CD4-positive, alpha-beta memory T cell (primary cell): ENCODE measurements around the gene RERE. TPM values are rescaled to one million over a fixed set of nuclear protein-coding genes. Genes with fewer than 3 reads are reported as not detected.

Experiments used
- CTCF ChIA-PET: fragments of 350-600 bp; sonication (Branson Sonifier 250); formaldehyde crosslinking; loops from one replicate; lab custom pipeline; 2021; ENCODE audit warnings: inconsistent platforms; ENCODE audit not compliant: partially characterized antibody; lab: Charles Lee
- POLR2A ChIA-PET: fragments of 350-600 bp; sonication (Branson Sonifier 250); formaldehyde crosslinking; loops from one replicate; lab custom pipeline; 2021; ENCODE audit not compliant: partially characterized antibody; lab: Charles Lee
- DNase-seq, 5 donors: peaks; one replicate each; pipeline versions ENCODE4 v3.0.0 to v3.0.0-alpha.2; 2020 to 2022; ENCODE audit warnings: mixed read lengths in 1 of 5
- H3K27ac ChIP-seq: one replicate; pipeline ENCODE4 v1.7.0; 2013; ENCODE audit warnings: low read depth, low read length
- H3K27me3 ChIP-seq: 2 replicates; pipeline ENCODE4 v1.7.0; 2013; ENCODE audit warnings: mild to moderate bottlenecking, low read length, moderate library complexity; ENCODE audit not compliant: insufficient read depth
- H3K36me3 ChIP-seq: 2 replicates; pipeline ENCODE4 v1.7.0; 2013; ENCODE audit warnings: mild to moderate bottlenecking, low read length, moderate library complexity; ENCODE audit not compliant: insufficient read depth
- H3K4me1 ChIP-seq: 2 replicates; pipeline ENCODE4 v1.7.0; 2013; ENCODE audit warnings: mild to moderate bottlenecking, low read length, moderate library complexity; ENCODE audit not compliant: insufficient read depth
- H3K4me3 ChIP-seq, 2 donors: one replicate each; pipeline ENCODE4 v1.7.0; 2013; ENCODE audit warnings: low read length in 2 of 2, mild to moderate bottlenecking in 1 of 2
- H3K9me3 ChIP-seq, 2 donors: one replicate each; pipeline ENCODE4 v1.7.0; 2013; ENCODE audit warnings: low read length in 2 of 2, control low read depth in 1 of 2; ENCODE audit not compliant: control insufficient read depth in 1 of 2
- H3K27ac Mint-ChIP-seq, 7 donors: one replicate each; pipeline ENCODE4 v1.8.0; 2020 to 2021; ENCODE audit warnings: mixed read lengths in 7 of 7, mild to moderate bottlenecking in 6 of 7, inconsistent platforms in 3 of 7, moderate library complexity in 3 of 7
- H3K27me3 Mint-ChIP-seq, 2 donors: one replicate each; pipeline ENCODE4 v1.8.0; 2020 to 2021; ENCODE audit warnings: mixed read lengths in 2 of 2
- H3K36me3 Mint-ChIP-seq, 2 donors: one replicate each; pipeline ENCODE4 v1.8.0; 2020 to 2021; ENCODE audit warnings: mixed read lengths in 2 of 2, inconsistent platforms in 1 of 2, mild to moderate bottlenecking in 1 of 2
- H3K4me1 Mint-ChIP-seq, 4 donors: one replicate each; pipeline ENCODE4 v1.8.0; 2020 to 2021; ENCODE audit warnings: mixed read lengths in 4 of 4, mild to moderate bottlenecking in 1 of 4
- H3K4me3 Mint-ChIP-seq, 8 donors: one replicate each; pipeline ENCODE4 v1.8.0; 2020 to 2021; ENCODE audit warnings: mixed read lengths in 8 of 8, mild to moderate bottlenecking in 7 of 8, moderate library complexity in 6 of 8, inconsistent platforms in 3 of 8
- H3K9me3 Mint-ChIP-seq, 8 donors: one replicate each; pipeline ENCODE4 v1.8.0; 2020 to 2021; ENCODE audit warnings: mixed read lengths in 8 of 8, mild to moderate bottlenecking in 5 of 8, inconsistent platforms in 3 of 8, moderate library complexity in 1 of 8
- intact Hi-C: fragments of 100-400 bp; cut with micrococcal nuclease; formaldehyde crosslinking; loops from one replicate; pipeline ENCODE4 v1.15.1; 2023
- polyA plus RNA-seq, 2 donors: library from polyadenylated mRNA; unstranded; fragments of 300-500 nt; fragmentation: Illumina TruSeq; gene quantifications; one replicate each; pipeline ENCODE4 v1.2.3, GENCODE V29; 2021
- total RNA-seq, 2 experiments: library from RNA; stranded (reverse); gene quantifications; one replicate each; pipeline ENCODE4 v1.2.3, GENCODE V29; 2021

The RERE gene
- total and polyA plus RNA-seq, 4 experiments from 2014 or later: 0.38 to 117 (median 60.3) TPM

- Histone ChIP-seq H3K9me3 (no peaks in the 10 kb centered on the region), H3K4me3 (no peak overlapping the region), H3K4me1 (peaks cover 69% of the 10 kb centered on the region), H3K36me3 (peaks cover 11% of the 10 kb centered on the region), H3K27ac (no peak overlapping the region), H3K27me3 (no peaks in the 10 kb centered on the region)
- ChIA-PET POLR2A (interaction anchor here (2.2 to 7.0 kb wide), 2 partner anchors 14 to 19 kb away, joined by 11 to 57 read pairs; no protein-coding TSS in a partner anchor), CTCF (no interaction called here)
- H3K4me3 Mint-ChIP-seq: peak overlapping the region in 1 of 8 donors; percentile 20
- DNase-seq: no peak
- peaks cover 34 to 63% of the 10 kb centered on the region in 2 donors for H3K36me3 Mint-ChIP-seq
- H3K27me3 Mint-ChIP-seq: no peaks in the 10 kb centered on the region
- intact Hi-C loops: loop anchor here (10.0 kb wide), 1 partner anchor 439 kb away; no protein-coding TSS in a partner anchor
- H3K27ac Mint-ChIP-seq: peak overlapping the region in 3 of 7 donors; percentile 13 to 48 (median 35)
- H3K9me3 Mint-ChIP-seq: no peaks in the 10 kb centered on the region
- peaks cover 51 to 74% (median 64%) of the 10 kb centered on the region in 4 donors for H3K4me1 Mint-ChIP-seq
Measured at GRCh38 chr1:8406011-8406410, 411.4 kb downstream of the RERE start.

GRCh38 chr1:8404460-8405370, 412.7 kb downstream of the RERE start:
- Histone ChIP-seq H3K27ac (no peak overlapping the region), H3K36me3 (peaks cover 11% of the 10 kb centered on the region)
- CTCF ChIA-PET: no interaction called here

GRCh38 chr1:8402109-8402710, 415.2 kb downstream of the RERE start:
- Mint-ChIP-seq H3K27ac (peak overlapping the region in 3 of 7 donors; percentile 23 to 68 (median 63)), H3K36me3 (peaks cover 31 to 47% of the 10 kb centered on the region in 2 donors), H3K4me3 (peak overlapping the region in 1 of 8 donors; percentile 31), H3K27me3 (no peaks in the 10 kb centered on the region), H3K4me1 (peaks cover 36 to 61% (median 49%) of the 10 kb centered on the region in 4 donors), H3K9me3 (no peaks in the 10 kb centered on the region)
- H3K36me3 ChIP-seq: peaks cover 9% of the 10 kb centered on the region
- intact Hi-C loops: loop anchor here (10.0 kb wide), 1 partner anchor 443 kb away; no protein-coding TSS in a partner anchor
- H3K27me3 ChIP-seq: no peaks in the 10 kb centered on the region
- CTCF ChIA-PET: interaction anchor here (1.0 kb wide), 1 partner anchor 61 kb away, joined by 3 read pairs; no protein-coding TSS in a partner anchor
- no peaks in the 10 kb centered on the region for H3K9me3 ChIP-seq
- POLR2A ChIA-PET: interaction anchor here (1.4 to 1.9 kb wide), 2 partner anchors 10 to 22 kb away, joined by 5 to 6 read pairs; no protein-coding TSS in a partner anchor
- H3K4me3 ChIP-seq: no peak overlapping the region
- H3K27ac ChIP-seq: no peak overlapping the region
- H3K4me1 ChIP-seq: peaks cover 50% of the 10 kb centered on the region
- DNase-seq: no peak

More at GRCh38 chr1:8404460-8405370, 412.7 kb downstream of the RERE start:
- H3K27ac Mint-ChIP-seq: peak overlapping the region; percentile 48 to 85 (median 77)
- Histone ChIP-seq H3K27me3 (no peaks in the 10 kb centered on the region), H3K9me3 (no peaks in the 10 kb centered on the region), H3K4me1 (peaks cover 56% of the 10 kb centered on the region), H3K4me3 (peak overlapping the region in 1 of 2 donors; percentile 5)
- H3K4me3 Mint-ChIP-seq: peak overlapping the region in 7 of 8 donors; percentile 5 to 41 (median 29)
- intact Hi-C loops: loop anchor here (10.0 kb wide), 1 partner anchor 440 kb away; no protein-coding TSS in a partner anchor
- DNase-seq: no peak
- H3K4me1 Mint-ChIP-seq: peaks cover 40 to 61% (median 53%) of the 10 kb centered on the region in 4 donors
- no peaks in the 10 kb centered on the region for H3K9me3 Mint-ChIP-seq
- no peaks in the 10 kb centered on the region for H3K27me3 Mint-ChIP-seq
- H3K36me3 Mint-ChIP-seq: peaks cover 35 to 56% of the 10 kb centered on the region in 2 donors
- POLR2A ChIA-PET: interaction anchor here (0.7 to 1.3 kb wide), 5 partner anchors 13 to 261 kb away, joined by 3 read pairs; no protein-coding TSS in a partner anchor

GRCh38 chr1:8398677-8399076, 418.8 kb downstream of the RERE start:
- Histone ChIP-seq H3K27ac (no peak overlapping the region), H3K27me3 (no peaks in the 10 kb centered on the region), H3K4me3 (no peak overlapping the region), H3K4me1 (peaks cover 55% of the 10 kb centered on the region), H3K36me3 (peaks cover 4% of the 10 kb centered on the region), H3K9me3 (no peaks in the 10 kb centered on the region)
- Mint-ChIP-seq H3K4me1 (peaks cover 53 to 65% (median 59%) of the 10 kb centered on the region in 4 donors), H3K9me3 (no peaks in the 10 kb centered on the region), H3K4me3 (peak overlapping the region in 2 of 8 donors; percentile 29 to 46), H3K36me3 (peaks cover 16 to 43% of the 10 kb centered on the region in 2 donors), H3K27ac (peak overlapping the region in 4 of 7 donors; percentile 39 to 94 (median 77)), H3K27me3 (no peaks in the 10 kb centered on the region)
- peak in 1 of 5 donors; percentile 46 for DNase-seq
- POLR2A ChIA-PET: no interaction called here
- intact Hi-C loops: no loop called here
- CTCF ChIA-PET: interaction anchor here (1.7 to 6.1 kb wide), 3 partner anchors 10 to 20 kb away, joined by 5 to 40 read pairs (median 6); no protein-coding TSS in a partner anchor

- ChIA-PET POLR2A (interaction anchor here (0.8 to 1.5 kb wide), 3 partner anchors 15 to 27 kb away, joined by 3 to 6 read pairs (median 3); no protein-coding TSS in a partner anchor), CTCF (interaction anchor here (1.0 to 6.1 kb wide), 4 partner anchors 11 to 21 kb away, joined by 3 to 40 read pairs (median 6); no protein-coding TSS in a partner anchor)
- Histone ChIP-seq H3K9me3 (no peaks in the 10 kb centered on the region), H3K36me3 (peaks cover 4% of the 10 kb centered on the region), H3K27ac (no peak overlapping the region), H3K4me1 (peaks cover 58% of the 10 kb centered on the region), H3K4me3 (no peak overlapping the region), H3K27me3 (no peaks in the 10 kb centered on the region)
- H3K27me3 Mint-ChIP-seq: no peaks in the 10 kb centered on the region
- H3K27ac Mint-ChIP-seq: peak overlapping the region; percentile 42 to 96 (median 75)
- intact Hi-C loops: no loop called here
- H3K9me3 Mint-ChIP-seq: no peaks in the 10 kb centered on the region
- H3K4me3 Mint-ChIP-seq: peak overlapping the region in 4 of 8 donors; percentile 41 to 92 (median 58)
- peaks cover 53 to 70% (median 62%) of the 10 kb centered on the region in 4 donors for H3K4me1 Mint-ChIP-seq
- no peak for DNase-seq
- H3K36me3 Mint-ChIP-seq: peaks cover 19 to 44% of the 10 kb centered on the region in 2 donors
Measured at GRCh38 chr1:8398086-8398485, 419.4 kb downstream of the RERE start.

GRCh38 chr1:8397511-8397910, 419.9 kb downstream of the RERE start:
- no peak overlapping the region for H3K4me3 ChIP-seq
- Mint-ChIP-seq H3K27me3 (no peaks in the 10 kb centered on the region), H3K36me3 (peaks cover 23 to 42% of the 10 kb centered on the region in 2 donors), H3K9me3 (no peaks in the 10 kb centered on the region), H3K4me1 (peaks cover 58 to 75% (median 67%) of the 10 kb centered on the region in 4 donors), H3K27ac (peak overlapping the region; percentile 42 to 96 (median 75)), H3K4me3 (peak overlapping the region in 7 of 8 donors; percentile 10 to 92 (median 44))
- H3K4me1 ChIP-seq: peaks cover 64% of the 10 kb centered on the region
- H3K27ac ChIP-seq: peak overlapping the region; percentile 2
- intact Hi-C loops: no loop called here
- no peaks in the 10 kb centered on the region for H3K9me3 ChIP-seq
- ChIA-PET CTCF (interaction anchor here (0.6 to 6.1 kb wide), 5 partner anchors 11 to 91 kb away, joined by 3 to 40 read pairs (median 4); no protein-coding TSS in a partner anchor), POLR2A (interaction anchor here (0.7 to 1.5 kb wide), 6 partner anchors 14 to 84 kb away, joined by 3 to 6 read pairs (median 3); no protein-coding TSS in a partner anchor)
- peaks cover 9% of the 10 kb centered on the region for H3K36me3 ChIP-seq
- no peak for DNase-seq
- H3K27me3 ChIP-seq: no peaks in the 10 kb centered on the region
